SK-N-SH (cell line): ENCODE measurements around the gene RELN. TPM values are rescaled to one million over a fixed set of nuclear protein-coding genes. Genes with fewer than 3 reads are reported as not detected.
"Not testable (repeated sequence)": the region's sequence is repeated elsewhere in the genome, so short reads cannot be mapped to it uniquely, and the experiment has no call there.

ENCODE experiments used
- CTCF ChIA-PET: fragments of 300-600, 350-600 bp; formaldehyde crosslinking; extraction: SDS; loops from one replicate; lab custom pipeline; 2021; lab: Yijun Ruan, JAX
- POLR2A ChIA-PET: fragments of 350-600 bp; sonication (Branson Sonifier 250); formaldehyde crosslinking; extraction: SDS; loops from one replicate; lab custom pipeline; 2020; ENCODE audit warnings: antibody characterized with exemption, inconsistent platforms; lab: Yijun Ruan, JAX
- DNase-seq: peaks from one replicate; pipeline ENCODE4 v3.0.0; 2012
- H2AFZ ChIP-seq: fragments of 200-600 bp; sonication (generic); 2 replicates; pipeline ENCODE4 v1.8.1; 2016; ENCODE audit warnings: antibody characterized with exemption, mild to moderate bottlenecking, low read depth
- H3F3A ChIP-seq: fragments of 200-600 bp; sonication (generic); replicated peaks from 2 replicates; pipeline ENCODE3; 2016; ENCODE audit warnings: antibody characterized with exemption, mild to moderate bottlenecking; ENCODE audit not compliant: insufficient read depth
- H3K27ac ChIP-seq, 2 experiments: fragments of 200-500 bp in 1 of 2; fragments of 200-600 bp in 1 of 2; sonication (Bioruptor generic) in 1 of 2; sonication (generic), shearing (Covaris generic) in 1 of 2; 2 replicates each; pipeline versions ENCODE4 v1.5.1 to v1.6.1; 2014 to 2016; ENCODE audit warnings: low read depth in 2 of 2, inconsistent platforms in 1 of 2, low read length in 1 of 2, mild to moderate bottlenecking in 1 of 2, mixed read lengths in 1 of 2
- H3K27me3 ChIP-seq: fragments of 200-600 bp; sonication (generic), shearing (Covaris generic); 2 replicates; pipeline ENCODE4 v1.6.1; 2016; ENCODE audit warnings: mixed run types; ENCODE audit not compliant: insufficient read depth
- H3K36me3 ChIP-seq, 2 experiments: fragments of 200-500 bp in 1 of 2; fragments of 200-600 bp in 1 of 2; sonication (Bioruptor generic) in 1 of 2; sonication (generic) in 1 of 2; replicated peaks in 1 of 2; 2 replicates each; pipeline versions ENCODE3 to v1.5.1; 2014 to 2016; ENCODE audit warnings: low read length in 1 of 2, mild to moderate bottlenecking in 1 of 2; ENCODE audit not compliant: insufficient read depth in 2 of 2, control insufficient read depth in 1 of 2
- H3K4me1 ChIP-seq, 2 experiments: fragments of 200-500 bp in 1 of 2; fragments of 200-600 bp in 1 of 2; sonication (Bioruptor generic) in 1 of 2; sonication (generic), shearing (Covaris generic) in 1 of 2; 2 replicates each; pipeline versions ENCODE4 v1.5.1 to v1.6.1; 2014 to 2016; ENCODE audit warnings: low read depth in 1 of 2, low read length in 1 of 2, mixed run types in 1 of 2; ENCODE audit not compliant: insufficient read depth in 2 of 2, control insufficient read depth in 1 of 2
- H3K4me2 ChIP-seq: fragments of 200-600 bp; sonication (generic), shearing (Covaris generic); 2 replicates; pipeline ENCODE4 v1.6.1; 2017; ENCODE audit warnings: mixed run types
- H3K4me3 ChIP-seq, 2 experiments: fragments of 200-500 bp in 1 of 2; fragments of 200-600 bp in 1 of 2; sonication (Bioruptor generic) in 1 of 2; sonication (generic), shearing (Covaris generic) in 1 of 2; 2 replicates each; pipeline versions ENCODE4 v1.5.1 to v1.8.1; 2014 to 2016; ENCODE audit warnings: low read depth in 2 of 2, inconsistent platforms in 1 of 2, low read length in 1 of 2, mild to moderate bottlenecking in 1 of 2, mixed read lengths in 1 of 2, moderate library complexity in 1 of 2
- H3K79me2 ChIP-seq: fragments of 200-600 bp; sonication (generic); 2 replicates; pipeline ENCODE4 v1.8.1; 2017; ENCODE audit warnings: mild to moderate bottlenecking; ENCODE audit not compliant: insufficient read depth
- H3K9ac ChIP-seq: fragments of 200-600 bp; sonication (generic); 2 replicates; pipeline ENCODE4 v1.6.1; 2017; ENCODE audit warnings: mixed run types
- H3K9me2 ChIP-seq: fragments of 200-600 bp; sonication (generic); 2 replicates; pipeline ENCODE4 v1.6.1; 2017; ENCODE audit warnings: mixed run types
- H3K9me3 ChIP-seq: fragments of 200-600 bp; sonication (generic); 2 replicates; pipeline ENCODE4 v1.6.1; 2017; ENCODE audit warnings: mixed run types, mild to moderate bottlenecking, moderate library complexity
- H4K20me1 ChIP-seq: fragments of 200-600 bp; sonication (generic); 2 replicates; pipeline ENCODE4 v1.6.1; 2017; ENCODE audit warnings: mild to moderate bottlenecking, mixed run types; ENCODE audit not compliant: insufficient read depth
- CHD2 ChIP-seq: fragments of 150-350 bp; IDR thresholded peaks from 2 replicates; pipeline ENCODE4 v1.6.1; 2018; ENCODE audit warnings: low read length; ENCODE audit not compliant: partially characterized antibody
- EP300 ChIP-seq, 2 experiments: IDR thresholded peaks; 2 replicates each; pipeline versions ENCODE4 v1.4.0 to v1.6.1; 2012; ENCODE audit warnings: borderline replicate concordance in 1 of 2, low read depth in 1 of 2, low read length in 1 of 2
- FOSL2 ChIP-seq: IDR thresholded peaks from 2 replicates; pipeline ENCODE4 v1.4.0; 2012; ENCODE audit warnings: low read depth, mild to moderate bottlenecking, moderate library complexity, borderline replicate concordance
- FOXM1 ChIP-seq: IDR thresholded peaks from 2 replicates; pipeline ENCODE4 v1.4.0; 2012; ENCODE audit warnings: low read depth, mild to moderate bottlenecking
- GABPA ChIP-seq: IDR thresholded peaks from 2 replicates; pipeline ENCODE4 v1.4.0; 2012; ENCODE audit warnings: low read depth, mild to moderate bottlenecking
- GATA2 ChIP-seq: sonication (generic); formaldehyde crosslinking; IDR thresholded peaks from 2 replicates; pipeline ENCODE4 v1.5.0; 2020; ENCODE audit warnings: mild to moderate bottlenecking, missing genetic modification reagents
- IRF3 ChIP-seq: fragments of 150-350 bp; IDR thresholded peaks from 2 replicates; pipeline ENCODE4 v1.6.1; 2016; ENCODE audit warnings: mild to moderate bottlenecking, low read depth, low read length
- MXI1 ChIP-seq: IDR thresholded peaks from 2 replicates; pipeline ENCODE4 v1.6.1; 2012; ENCODE audit warnings: mild to moderate bottlenecking, low read depth, low read length, improper control_type of control experiment
- NRF1 ChIP-seq: IDR thresholded peaks from 2 replicates; pipeline ENCODE4 v1.6.1; 2012; ENCODE audit warnings: low read depth, mild to moderate bottlenecking, low read length
- RCOR1 ChIP-seq: fragments of 150-350 bp; IDR thresholded peaks from 2 replicates; pipeline ENCODE4 v1.6.1; 2017; ENCODE audit warnings: antibody characterized with exemption, low read length
- RXRA ChIP-seq: IDR thresholded peaks from 2 replicates; pipeline ENCODE4 v1.4.0; 2012; ENCODE audit warnings: low read depth, mild to moderate bottlenecking, borderline replicate concordance
- SMC3 ChIP-seq: IDR thresholded peaks from 2 replicates; pipeline ENCODE4 v1.6.1; 2012; ENCODE audit warnings: low read depth, low read length, improper control_type of control experiment
- TAF1 ChIP-seq: IDR thresholded peaks from 2 replicates; pipeline ENCODE4 v1.6.1; 2012; ENCODE audit warnings: low read depth, mild to moderate bottlenecking, low read length, moderate library complexity, borderline replicate concordance
- ZBTB33 ChIP-seq: IDR thresholded peaks from 2 replicates; pipeline ENCODE4 v1.4.0; 2012; ENCODE audit warnings: low read depth, borderline replicate concordance
- WGBS: methylation state at CpG from one replicate; pipeline ENCODE4 v1.1.6; 2017; ENCODE audit warnings: low lambda C conversion rate; 5-methylcytosine and 5-hydroxymethylcytosine counted together
- polyA plus RNA-seq, 3 experiments: library from polyadenylated mRNA; depleted of rRNA; stranded (reverse); fragments of >200 nt; gene quantifications; 2 replicates each; pipeline ENCODE4 v1.2.3, GENCODE V29; 2012
- TF ChIP-seq, protein P1 (sequence below): IDR thresholded peaks from 2 replicates; pipeline ENCODE4 v1.6.1; 2012; ENCODE audit warnings: mild to moderate bottlenecking, low read depth, low read length, moderate library complexity
- TF ChIP-seq, protein P2 (sequence below): IDR thresholded peaks from 2 replicates; pipeline ENCODE4 v1.4.0; 2012; ENCODE audit warnings: low read depth

RELN gene
- polyA plus RNA-seq, 1 of the 3 experiments (the other 2 are of a cell fraction), result 0.02 TPM

GRCh38 chr7:103902917-103903316, 86.5 kb downstream of the RELN start:
- H3K36me3 ChIP-seq, result no peaks in the 10 kb centered on the region
- no peaks in the 10 kb centered on the region for H3K9me3 ChIP-seq
- POLR2A ChIA-PET, result no interaction called here
- DNase-seq, result no peak
- H3F3A ChIP-seq, result no peaks in the 10 kb centered on the region
- no peaks in the 10 kb centered on the region for H3K9me2 ChIP-seq
- H3K4me2 ChIP-seq, result no peak overlapping the region
- no peaks in the 10 kb centered on the region for H3K79me2 ChIP-seq
- H3K9ac ChIP-seq, result no peak overlapping the region
- CTCF ChIA-PET, result no interaction called here
- H4K20me1 ChIP-seq, result no peaks in the 10 kb centered on the region
- no peak overlapping the region for H3K27ac ChIP-seq
- 0 out of 2 replicates have a peak, but pooled peaks cover 7% of the 10 kb centered on the region for H3K27me3 ChIP-seq
- TF ChIP-seq GATA2 (CRISPR knock-in tag) (no peak), RCOR1 (no peak), GABPA (no peak), NRF1 (no peak), EP300 (IDR thresholded peaks at IDR 0.05; ENCODE audit: borderline replicate concordance in 1 of 2, low read depth in 1 of 2, low read length in 1 of 2) (no peak), CHD2 (no peak), FOSL2 (no peak), TAF1 (no peak), MXI1 (no peak), RXRA (no peak), FOXM1 (no peak), ZBTB33 (no peak), IRF3 (no peak), SMC3 (no peak)
- TF ChIP-seq, protein P1, sequence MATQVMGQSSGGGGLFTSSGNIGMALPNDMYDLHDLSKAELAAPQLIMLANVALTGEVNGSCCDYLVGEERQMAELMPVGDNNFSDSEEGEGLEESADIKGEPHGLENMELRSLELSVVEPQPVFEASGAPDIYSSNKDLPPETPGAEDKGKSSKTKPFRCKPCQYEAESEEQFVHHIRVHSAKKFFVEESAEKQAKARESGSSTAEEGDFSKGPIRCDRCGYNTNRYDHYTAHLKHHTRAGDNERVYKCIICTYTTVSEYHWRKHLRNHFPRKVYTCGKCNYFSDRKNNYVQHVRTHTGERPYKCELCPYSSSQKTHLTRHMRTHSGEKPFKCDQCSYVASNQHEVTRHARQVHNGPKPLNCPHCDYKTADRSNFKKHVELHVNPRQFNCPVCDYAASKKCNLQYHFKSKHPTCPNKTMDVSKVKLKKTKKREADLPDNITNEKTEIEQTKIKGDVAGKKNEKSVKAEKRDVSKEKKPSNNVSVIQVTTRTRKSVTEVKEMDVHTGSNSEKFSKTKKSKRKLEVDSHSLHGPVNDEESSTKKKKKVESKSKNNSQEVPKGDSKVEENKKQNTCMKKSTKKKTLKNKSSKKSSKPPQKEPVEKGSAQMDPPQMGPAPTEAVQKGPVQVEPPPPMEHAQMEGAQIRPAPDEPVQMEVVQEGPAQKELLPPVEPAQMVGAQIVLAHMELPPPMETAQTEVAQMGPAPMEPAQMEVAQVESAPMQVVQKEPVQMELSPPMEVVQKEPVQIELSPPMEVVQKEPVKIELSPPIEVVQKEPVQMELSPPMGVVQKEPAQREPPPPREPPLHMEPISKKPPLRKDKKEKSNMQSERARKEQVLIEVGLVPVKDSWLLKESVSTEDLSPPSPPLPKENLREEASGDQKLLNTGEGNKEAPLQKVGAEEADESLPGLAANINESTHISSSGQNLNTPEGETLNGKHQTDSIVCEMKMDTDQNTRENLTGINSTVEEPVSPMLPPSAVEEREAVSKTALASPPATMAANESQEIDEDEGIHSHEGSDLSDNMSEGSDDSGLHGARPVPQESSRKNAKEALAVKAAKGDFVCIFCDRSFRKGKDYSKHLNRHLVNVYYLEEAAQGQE, result no peak
- TF ChIP-seq, protein P2, sequence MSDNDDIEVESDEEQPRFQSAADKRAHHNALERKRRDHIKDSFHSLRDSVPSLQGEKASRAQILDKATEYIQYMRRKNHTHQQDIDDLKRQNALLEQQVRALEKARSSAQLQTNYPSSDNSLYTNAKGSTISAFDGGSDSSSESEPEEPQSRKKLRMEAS, result no peak
- H3K4me3 ChIP-seq, result no peak overlapping the region
- WGBS, result 45% methylated on average over 3 of the region's 3 CpGs
- H3K4me1 ChIP-seq, result no peaks in the 10 kb centered on the region
- peak overlapping the region; percentile 32; the same call in 1 of the 2 replicates for H2AFZ ChIP-seq

- H3K4me1 ChIP-seq, H3K9me3 ChIP-seq, H3K27me3 ChIP-seq, H3K36me3 ChIP-seq, DNase-seq, H3K9ac ChIP-seq, H4K20me1 ChIP-seq, H3F3A ChIP-seq, POLR2A ChIA-PET, H2AFZ ChIP-seq, H3K4me2 ChIP-seq, H3K4me3 ChIP-seq, H3K9me2 ChIP-seq, H3K79me2 ChIP-seq, H3K27ac ChIP-seq: not testable (repeated sequence)
- 48% methylated on average over 4 of the region's 4 CpGs for WGBS
- CTCF ChIA-PET, result interaction anchor here (1.0 kb wide), 1 partner anchor 9 kb away, joined by 4 read pairs; no protein-coding TSS in a partner anchor
Measured at GRCh38 chr7:103896826-103897225, 92.6 kb downstream of the RELN start.
